ENCODE measurements around the gene PTCHD4.
"Not testable (repeated sequence)": the region's sequence is repeated elsewhere in the genome, so short reads cannot be mapped to it uniquely, and the experiment has no call there.

DNA sequence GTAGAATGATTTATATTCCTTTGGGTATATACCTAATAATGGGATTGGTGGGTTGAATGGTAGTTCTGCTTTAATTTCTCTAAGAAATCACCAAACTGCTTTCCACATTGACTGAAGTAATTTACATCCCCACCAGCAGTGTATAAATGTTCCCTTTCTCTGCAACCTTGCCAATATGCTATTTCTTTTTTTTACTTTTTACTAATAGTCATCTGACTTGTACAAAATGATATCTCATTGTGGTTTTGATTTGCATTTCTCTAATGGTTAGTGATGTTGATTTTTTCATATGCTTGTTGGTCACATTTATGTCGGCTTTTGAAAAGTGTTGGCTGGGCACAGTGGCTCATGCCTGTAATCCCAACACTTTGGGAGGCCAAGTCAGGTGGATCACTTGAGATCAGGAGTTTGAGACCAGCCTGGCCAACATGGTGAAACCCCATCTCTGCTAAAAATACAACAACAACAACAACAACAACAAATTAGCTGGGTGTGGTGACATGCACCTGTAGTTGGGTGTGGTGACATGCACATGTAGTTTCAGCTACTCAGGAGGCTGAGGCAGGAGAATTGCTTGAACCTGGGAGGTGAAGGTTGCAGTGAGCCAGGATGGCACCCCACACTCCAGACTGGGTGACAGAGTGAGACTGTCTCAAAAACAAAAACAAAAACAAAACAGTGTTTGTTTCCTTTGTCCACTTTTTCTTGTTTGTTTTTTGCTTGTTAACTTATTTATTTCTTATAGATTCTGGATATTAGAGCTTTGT lies 11.2 kb upstream of the PTCHD4 start:
- TF ChIP-seq, protein P1, sequence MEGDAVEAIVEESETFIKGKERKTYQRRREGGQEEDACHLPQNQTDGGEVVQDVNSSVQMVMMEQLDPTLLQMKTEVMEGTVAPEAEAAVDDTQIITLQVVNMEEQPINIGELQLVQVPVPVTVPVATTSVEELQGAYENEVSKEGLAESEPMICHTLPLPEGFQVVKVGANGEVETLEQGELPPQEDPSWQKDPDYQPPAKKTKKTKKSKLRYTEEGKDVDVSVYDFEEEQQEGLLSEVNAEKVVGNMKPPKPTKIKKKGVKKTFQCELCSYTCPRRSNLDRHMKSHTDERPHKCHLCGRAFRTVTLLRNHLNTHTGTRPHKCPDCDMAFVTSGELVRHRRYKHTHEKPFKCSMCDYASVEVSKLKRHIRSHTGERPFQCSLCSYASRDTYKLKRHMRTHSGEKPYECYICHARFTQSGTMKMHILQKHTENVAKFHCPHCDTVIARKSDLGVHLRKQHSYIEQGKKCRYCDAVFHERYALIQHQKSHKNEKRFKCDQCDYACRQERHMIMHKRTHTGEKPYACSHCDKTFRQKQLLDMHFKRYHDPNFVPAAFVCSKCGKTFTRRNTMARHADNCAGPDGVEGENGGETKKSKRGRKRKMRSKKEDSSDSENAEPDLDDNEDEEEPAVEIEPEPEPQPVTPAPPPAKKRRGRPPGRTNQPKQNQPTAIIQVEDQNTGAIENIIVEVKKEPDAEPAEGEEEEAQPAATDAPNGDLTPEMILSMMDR (IDR thresholded peaks at IDR 0.05; ENCODE audit: insufficient read depth, low read length, poor library complexity, severe bottlenecking): not testable (repeated sequence)
- not testable (repeated sequence) for TF ChIP-seq EZH2phosphoT487 (conservative IDR thresholded peaks at IDR 0.05; ENCODE audit: low read length)
